SK-N-SH treated with all-trans-retinoic acid at 6 μM for 48 hours (cell line): Measurements from ENCODE around the gene CPT1B.
"Not testable (repeated sequence)": the region's sequence is repeated elsewhere in the genome, so short reads cannot be mapped to it uniquely, and the experiment has no call there.

ENCODE experiments used
- ATAC-seq: fragments of 200-7000 bp; cut with Tn5 transposase; 3 replicates; pipeline ENCODE4 v1.9.1; 2020; ENCODE audit warnings: mild to moderate bottlenecking, moderate library complexity
- ARNTL ChIP-seq: fragments of 450-650 bp; formaldehyde crosslinking; IDR thresholded peaks from 2 replicates; pipeline ENCODE4 v1.5.0; 2020; ENCODE audit warnings: low read depth, mild to moderate bottlenecking, moderate library complexity, borderline replicate concordance
- BACH2 ChIP-seq: fragments of 250-450 bp; sonication (Bioruptor Pico); IDR thresholded peaks from 2 replicates; pipeline ENCODE4 v1.9.0; 2021; ENCODE audit warnings: mild to moderate bottlenecking, borderline replicate concordance
- CSDC2 ChIP-seq: fragments of 250-450 bp; sonication (Bioruptor Pico); IDR thresholded peaks from 2 replicates; pipeline ENCODE4 v1.5.0; 2020; ENCODE audit warnings: mild to moderate bottlenecking, moderate library complexity
- ESRRG ChIP-seq: fragments of 250-450 bp; sonication (Bioruptor Pico); IDR thresholded peaks from 2 replicates; pipeline ENCODE4 v1.6.1; 2021; ENCODE audit warnings: mild to moderate bottlenecking
- GLIS3 ChIP-seq: fragments of 250-450 bp; sonication (Bioruptor Pico); IDR thresholded peaks from 2 replicates; pipeline ENCODE4 v1.5.0; 2020; ENCODE audit warnings: mild to moderate bottlenecking, moderate library complexity
- ISL1 ChIP-seq: fragments of 250-450 bp; sonication (Bioruptor Pico); IDR thresholded peaks from 2 replicates; pipeline ENCODE4 v2.1.2; 2022; ENCODE audit warnings: mild to moderate bottlenecking, moderate library complexity
- OSR1 ChIP-seq: fragments of 250-450 bp; sonication (Bioruptor Pico); IDR thresholded peaks from 2 replicates; pipeline ENCODE4 v1.8.0; 2022; ENCODE audit warnings: moderate library complexity, mild to moderate bottlenecking, inconsistent platforms
- POU6F1 ChIP-seq: fragments of 250-450 bp; sonication (Bioruptor Pico); IDR thresholded peaks from 2 replicates; pipeline ENCODE4 v1.8.0; 2021; ENCODE audit warnings: low read depth, mild to moderate bottlenecking, moderate library complexity, borderline replicate concordance
- RARB ChIP-seq: fragments of 250-450 bp; sonication (Bioruptor Pico); IDR thresholded peaks from 2 replicates; pipeline ENCODE4 v1.8.0; 2021; ENCODE audit warnings: mild to moderate bottlenecking, moderate library complexity
- TCF4 ChIP-seq: fragments of 250-450 bp; sonication (Bioruptor Pico); IDR thresholded peaks from 2 replicates; pipeline ENCODE4 v1.8.0; 2021; ENCODE audit warnings: mild to moderate bottlenecking, moderate library complexity, borderline replicate concordance
- TOX ChIP-seq: fragments of 250-450 bp; sonication (Bioruptor Pico); IDR thresholded peaks from 2 replicates; pipeline ENCODE4 v1.8.0; 2021; ENCODE audit warnings: mild to moderate bottlenecking, moderate library complexity, borderline replicate concordance
- ZFP3 ChIP-seq: fragments of 250-450 bp; sonication (Bioruptor Pico); IDR thresholded peaks from 2 replicates; pipeline ENCODE4 v1.5.0; 2020; ENCODE audit warnings: mild to moderate bottlenecking, moderate library complexity
- ZFP30 ChIP-seq: fragments of 450-650 bp; formaldehyde crosslinking; IDR thresholded peaks from 2 replicates; pipeline ENCODE4 v1.5.0; 2022; ENCODE audit warnings: mild to moderate bottlenecking, moderate library complexity
- ZNF565 ChIP-seq: fragments of 450-650 bp; formaldehyde crosslinking; conservative IDR thresholded peaks from 2 replicates; pipeline ENCODE4 v1.5.0; 2020; ENCODE audit warnings: low read depth, mild to moderate bottlenecking, moderate library complexity
- ZNF70 ChIP-seq: fragments of 450-650 bp; formaldehyde crosslinking; IDR thresholded peaks from 2 replicates; pipeline ENCODE4 v1.5.0; 2020; ENCODE audit warnings: mild to moderate bottlenecking, moderate library complexity
- ZNF8 ChIP-seq: fragments of 450-650 bp; formaldehyde crosslinking; IDR thresholded peaks from 2 replicates; pipeline ENCODE4 v1.5.0; 2020; ENCODE audit warnings: mild to moderate bottlenecking, moderate library complexity
- TF ChIP-seq, protein P1 (sequence below): fragments of 250-450 bp; sonication (Bioruptor Pico); IDR thresholded peaks from 2 replicates; pipeline ENCODE4 v1.5.1; 2021; ENCODE audit warnings: mild to moderate bottlenecking, moderate library complexity
- TF ChIP-seq, protein P2 (sequence below): fragments of 250-450 bp; sonication (Bioruptor Pico); IDR thresholded peaks from 2 replicates; pipeline ENCODE4 v1.5.0; 2020; ENCODE audit warnings: mild to moderate bottlenecking, moderate library complexity

Gene CPT1B

GRCh38 chr22:50544078-50544745, 34.0 kb downstream of the CPT1B start:
- ATAC-seq: no peak
- no peak for TF ChIP-seq OSR1 (CRISPR knock-in tag)

DNA sequence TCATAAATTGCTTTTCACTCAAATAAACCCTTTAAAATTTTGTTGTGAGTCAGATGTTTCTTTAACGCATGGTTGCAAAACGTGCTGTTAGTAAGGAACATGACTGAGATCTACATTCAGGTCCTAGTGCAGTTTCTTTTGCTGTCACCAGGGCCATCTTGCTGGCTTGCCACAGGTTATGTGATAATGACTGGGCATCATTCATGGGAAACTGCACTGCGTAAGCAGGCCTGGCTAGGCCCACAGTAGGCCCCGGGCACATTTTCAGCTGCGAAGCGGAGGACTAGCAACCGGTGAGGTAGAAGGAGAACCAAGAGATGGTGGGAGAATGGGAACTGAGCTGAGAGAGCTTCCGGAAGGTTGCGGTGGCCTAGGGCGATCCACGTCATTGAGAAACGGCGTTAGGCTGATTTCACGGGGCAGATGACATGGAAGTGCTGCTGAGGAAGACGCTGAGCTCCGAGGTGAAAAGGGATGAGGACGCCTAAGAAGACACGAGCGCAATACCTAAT, 35.8 kb downstream of the CPT1B start:
- TF ChIP-seq ESRRG (CRISPR knock-in tag) (no peak), ZFP3 (CRISPR knock-in tag) (no peak), GLIS3 (CRISPR knock-in tag) (no peak), ISL1 (CRISPR knock-in tag) (no peak), ZNF565 (CRISPR knock-in tag) (no peak), ZNF8 (CRISPR knock-in tag) (no peak), POU6F1 (CRISPR knock-in tag) (no peak), BACH2 (no peak), ZNF70 (no peak)
- TF ChIP-seq, protein P1, sequence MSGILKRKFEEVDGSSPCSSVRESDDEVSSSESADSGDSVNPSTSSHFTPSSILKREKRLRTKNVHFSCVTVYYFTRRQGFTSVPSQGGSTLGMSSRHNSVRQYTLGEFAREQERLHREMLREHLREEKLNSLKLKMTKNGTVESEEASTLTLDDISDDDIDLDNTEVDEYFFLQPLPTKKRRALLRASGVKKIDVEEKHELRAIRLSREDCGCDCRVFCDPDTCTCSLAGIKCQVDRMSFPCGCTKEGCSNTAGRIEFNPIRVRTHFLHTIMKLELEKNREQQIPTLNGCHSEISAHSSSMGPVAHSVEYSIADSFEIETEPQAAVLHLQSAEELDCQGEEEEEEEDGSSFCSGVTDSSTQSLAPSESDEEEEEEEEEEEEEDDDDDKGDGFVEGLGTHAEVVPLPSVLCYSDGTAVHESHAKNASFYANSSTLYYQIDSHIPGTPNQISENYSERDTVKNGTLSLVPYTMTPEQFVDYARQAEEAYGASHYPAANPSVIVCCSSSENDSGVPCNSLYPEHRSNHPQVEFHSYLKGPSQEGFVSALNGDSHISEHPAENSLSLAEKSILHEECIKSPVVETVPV: no peak
- ATAC-seq: no peak

DNA sequence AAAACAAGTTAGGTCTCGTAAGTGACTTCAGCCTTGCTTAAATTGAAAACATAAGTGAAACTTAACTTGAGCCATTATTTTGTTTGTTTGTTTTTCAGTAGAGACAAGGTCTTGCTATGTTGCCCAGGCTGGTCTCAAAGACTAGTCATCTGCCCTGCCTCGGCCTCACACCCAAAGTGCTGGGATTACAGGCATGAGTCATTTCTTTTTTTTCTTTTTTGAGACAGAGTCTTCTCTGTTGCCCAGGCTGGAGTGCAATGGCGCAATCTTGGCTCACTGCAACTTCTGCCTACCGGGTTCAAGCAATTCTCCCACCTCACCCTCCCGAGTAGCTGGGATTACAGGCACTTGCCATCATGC, 36.6 kb downstream of the CPT1B start:
- ATAC-seq: not testable (repeated sequence)

DNA sequence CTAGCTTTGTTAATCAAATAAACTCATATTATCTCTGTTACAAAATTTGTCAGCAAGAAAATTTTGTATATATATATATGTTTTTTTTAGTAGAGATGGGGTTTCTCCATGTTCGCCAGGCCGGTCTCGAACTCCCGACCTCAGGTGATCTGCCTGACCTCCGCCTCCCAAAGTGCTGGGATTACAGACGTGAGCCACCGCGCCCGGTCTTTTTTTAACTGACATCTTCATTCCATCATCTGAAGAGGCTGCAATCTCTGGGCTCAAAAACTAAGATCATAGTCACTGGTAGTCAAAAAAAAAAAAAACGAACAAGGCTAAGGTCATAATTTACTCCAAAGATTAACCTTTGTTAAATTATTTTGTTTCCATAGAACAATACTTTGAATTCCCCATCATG, 37.8 kb downstream of the CPT1B start:
- ATAC-seq: no peak
- no peak for TF ChIP-seq OSR1 (CRISPR knock-in tag)
- no peak for TF ChIP-seq ZFP30 (CRISPR knock-in tag)
- TF ChIP-seq, protein P1: no peak
- no peak for TF ChIP-seq ZNF70
- no peak for TF ChIP-seq TCF4 (CRISPR knock-in tag)

- no peak for ATAC-seq
- TF ChIP-seq, protein P2, sequence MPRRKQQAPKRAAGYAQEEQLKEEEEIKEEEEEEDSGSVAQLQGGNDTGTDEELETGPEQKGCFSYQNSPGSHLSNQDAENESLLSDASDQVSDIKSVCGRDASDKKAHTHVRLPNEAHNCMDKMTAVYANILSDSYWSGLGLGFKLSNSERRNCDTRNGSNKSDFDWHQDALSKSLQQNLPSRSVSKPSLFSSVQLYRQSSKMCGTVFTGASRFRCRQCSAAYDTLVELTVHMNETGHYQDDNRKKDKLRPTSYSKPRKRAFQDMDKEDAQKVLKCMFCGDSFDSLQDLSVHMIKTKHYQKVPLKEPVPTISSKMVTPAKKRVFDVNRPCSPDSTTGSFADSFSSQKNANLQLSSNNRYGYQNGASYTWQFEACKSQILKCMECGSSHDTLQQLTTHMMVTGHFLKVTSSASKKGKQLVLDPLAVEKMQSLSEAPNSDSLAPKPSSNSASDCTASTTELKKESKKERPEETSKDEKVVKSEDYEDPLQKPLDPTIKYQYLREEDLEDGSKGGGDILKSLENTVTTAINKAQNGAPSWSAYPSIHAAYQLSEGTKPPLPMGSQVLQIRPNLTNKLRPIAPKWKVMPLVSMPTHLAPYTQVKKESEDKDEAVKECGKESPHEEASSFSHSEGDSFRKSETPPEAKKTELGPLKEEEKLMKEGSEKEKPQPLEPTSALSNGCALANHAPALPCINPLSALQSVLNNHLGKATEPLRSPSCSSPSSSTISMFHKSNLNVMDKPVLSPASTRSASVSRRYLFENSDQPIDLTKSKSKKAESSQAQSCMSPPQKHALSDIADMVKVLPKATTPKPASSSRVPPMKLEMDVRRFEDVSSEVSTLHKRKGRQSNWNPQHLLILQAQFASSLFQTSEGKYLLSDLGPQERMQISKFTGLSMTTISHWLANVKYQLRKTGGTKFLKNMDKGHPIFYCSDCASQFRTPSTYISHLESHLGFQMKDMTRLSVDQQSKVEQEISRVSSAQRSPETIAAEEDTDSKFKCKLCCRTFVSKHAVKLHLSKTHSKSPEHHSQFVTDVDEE (CRISPR knock-in tag): no peak
- TF ChIP-seq ZNF8 (CRISPR knock-in tag): no peak
- TF ChIP-seq TCF4 (CRISPR knock-in tag): no peak
- TF ChIP-seq ARNTL (CRISPR knock-in tag): no peak
- no peak for TF ChIP-seq ZFP30 (CRISPR knock-in tag)
- TF ChIP-seq CSDC2: no peak
- no peak for TF ChIP-seq ISL1 (CRISPR knock-in tag)
- no peak for TF ChIP-seq OSR1 (CRISPR knock-in tag)
- TF ChIP-seq TOX (CRISPR knock-in tag): no peak
- TF ChIP-seq, protein P1: no peak
- no peak for TF ChIP-seq RARB (CRISPR knock-in tag)
Observed at GRCh38 chr22:50537765-50538164, 40.5 kb downstream of the CPT1B start.
